ENCODE results near the gene SRD5A3. TPM values are rescaled to one million over a fixed set of nuclear protein-coding genes. Genes with fewer than 3 reads are reported as not detected.
A peak's percentile ranks its signal among the peaks of the same experiment; 100 is the strongest.

Gene SRD5A3
- total RNA-seq, 1 experiment from 2014 or later, result 7.3 TPM

DNA sequence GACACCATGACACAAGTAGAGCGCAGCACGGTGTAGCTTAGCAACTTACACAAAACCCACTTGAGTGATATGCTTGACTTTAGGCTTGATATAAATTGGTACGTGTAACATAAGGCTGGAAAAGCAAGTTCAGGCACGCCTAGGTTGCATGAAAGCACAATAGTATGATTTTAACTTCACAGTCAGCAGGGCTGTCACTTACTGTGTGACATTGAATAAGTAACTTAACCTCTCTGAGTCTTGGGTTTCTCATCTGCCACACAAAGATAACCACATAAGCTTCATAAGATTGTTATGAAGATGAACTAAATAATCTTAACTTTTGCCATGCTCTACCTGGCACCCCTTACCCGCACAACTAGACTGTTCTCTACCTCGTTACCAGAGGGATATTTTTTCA is 9.5 kb downstream of the SRD5A3 start:
- H3K4me3 ChIP-seq, result no peak overlapping the region
- H3K9me2 ChIP-seq (ENCODE audit: insufficient read depth), result no peaks in the 10 kb centered on the region
- H3K27me3 ChIP-seq (ENCODE audit: insufficient read depth, low read depth), result no peaks in the 10 kb centered on the region
- no peaks in the 10 kb centered on the region for H3K36me3 ChIP-seq (ENCODE audit: low read depth)
- intact Hi-C loops (cut with micrococcal nuclease; ENCODE audit: unreplicated experiment), result no loop called here
- no peaks in the 10 kb centered on the region for H3K79me2 ChIP-seq (ENCODE audit: low read depth)
- no TSS peak for BruUV-seq (replicated peaks)
- H3K9me3 ChIP-seq (ENCODE audit: insufficient read depth, low read depth), result no peaks in the 10 kb centered on the region
- H3K4me1 ChIP-seq (replicated peaks; ENCODE audit: insufficient read depth), result peaks cover 40% of the 10 kb centered on the region
- ChIA-PET POLR2A (ENCODE audit: unreplicated experiment) (no interaction called here), CTCF (interaction anchor here (0.7 kb wide), 1 partner anchor 1622 kb away, joined by 14 read pairs; no protein-coding TSS in a partner anchor)
- H3F3A ChIP-seq (ENCODE audit: insufficient read depth, low read depth), result peaks cover 31% of the 10 kb centered on the region
- no peak overlapping the region for H3K27ac ChIP-seq
- H2AFZ ChIP-seq, result no peak overlapping the region
- no peak for TF ChIP-seq EZH2 (IDR thresholded peaks at IDR 0.05; ENCODE audit: low read depth)
- TF ChIP-seq, protein P1, sequence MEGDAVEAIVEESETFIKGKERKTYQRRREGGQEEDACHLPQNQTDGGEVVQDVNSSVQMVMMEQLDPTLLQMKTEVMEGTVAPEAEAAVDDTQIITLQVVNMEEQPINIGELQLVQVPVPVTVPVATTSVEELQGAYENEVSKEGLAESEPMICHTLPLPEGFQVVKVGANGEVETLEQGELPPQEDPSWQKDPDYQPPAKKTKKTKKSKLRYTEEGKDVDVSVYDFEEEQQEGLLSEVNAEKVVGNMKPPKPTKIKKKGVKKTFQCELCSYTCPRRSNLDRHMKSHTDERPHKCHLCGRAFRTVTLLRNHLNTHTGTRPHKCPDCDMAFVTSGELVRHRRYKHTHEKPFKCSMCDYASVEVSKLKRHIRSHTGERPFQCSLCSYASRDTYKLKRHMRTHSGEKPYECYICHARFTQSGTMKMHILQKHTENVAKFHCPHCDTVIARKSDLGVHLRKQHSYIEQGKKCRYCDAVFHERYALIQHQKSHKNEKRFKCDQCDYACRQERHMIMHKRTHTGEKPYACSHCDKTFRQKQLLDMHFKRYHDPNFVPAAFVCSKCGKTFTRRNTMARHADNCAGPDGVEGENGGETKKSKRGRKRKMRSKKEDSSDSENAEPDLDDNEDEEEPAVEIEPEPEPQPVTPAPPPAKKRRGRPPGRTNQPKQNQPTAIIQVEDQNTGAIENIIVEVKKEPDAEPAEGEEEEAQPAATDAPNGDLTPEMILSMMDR (conservative IDR thresholded peaks at IDR 0.05), result no peak
- H4K20me1 ChIP-seq (ENCODE audit: insufficient read depth), result no peaks in the 10 kb centered on the region
- DNase-seq, result no peak
- no peak overlapping the region for H3K4me2 ChIP-seq

DNA sequence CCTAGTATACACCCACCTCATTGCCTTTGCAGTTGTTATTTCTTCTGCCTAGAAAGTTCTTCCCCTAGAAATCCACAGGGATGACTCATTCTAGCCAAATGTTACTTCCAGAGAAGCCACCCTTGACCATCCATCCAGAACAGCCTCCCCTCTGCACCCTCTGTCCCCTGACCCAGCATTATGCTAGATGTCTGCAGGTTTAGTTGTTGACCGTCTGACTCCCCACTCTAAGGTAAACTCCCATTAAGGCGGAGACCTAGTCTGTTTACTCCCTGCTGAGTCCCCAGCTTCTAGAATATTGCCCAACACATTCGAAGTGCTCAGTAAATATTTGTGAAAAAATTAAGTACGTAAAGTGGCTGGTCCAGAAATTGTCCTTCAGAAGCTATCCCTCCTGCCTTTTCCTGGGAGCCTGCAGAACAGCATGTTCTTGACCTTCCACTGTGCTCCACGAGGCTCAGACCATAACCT is 11.0 kb downstream of the SRD5A3 start:
- CTCF ChIA-PET, result interaction anchor here (0.6 kb wide), 1 partner anchor 211 kb away, joined by 5 read pairs; no protein-coding TSS in a partner anchor
- TF ChIP-seq, protein P1 (conservative IDR thresholded peaks at IDR 0.05), result no peak
- no peak for TF ChIP-seq EZH2 (IDR thresholded peaks at IDR 0.05; ENCODE audit: low read depth)
- Histone ChIP-seq H3K36me3 (ENCODE audit: low read depth) (no peaks in the 10 kb centered on the region), H3F3A (ENCODE audit: insufficient read depth, low read depth) (peaks cover 35% of the 10 kb centered on the region), H2AFZ (no peak overlapping the region), H3K9me2 (ENCODE audit: insufficient read depth) (no peaks in the 10 kb centered on the region), H3K4me3 (no peak overlapping the region), H3K79me2 (ENCODE audit: low read depth) (no peaks in the 10 kb centered on the region), H3K9me3 (ENCODE audit: insufficient read depth, low read depth) (no peaks in the 10 kb centered on the region), H3K4me1 (replicated peaks; ENCODE audit: insufficient read depth) (peaks cover 54% of the 10 kb centered on the region), H3K4me2 (peak overlapping the region; percentile 55), H3K27ac (peak overlapping the region; percentile 56), H4K20me1 (ENCODE audit: insufficient read depth) (no peaks in the 10 kb centered on the region), H3K27me3 (ENCODE audit: insufficient read depth, low read depth) (no peaks in the 10 kb centered on the region)
- peak; percentile 15 to 81 for DNase-seq
- BruUV-seq (replicated peaks), result no TSS peak
- intact Hi-C loops (cut with micrococcal nuclease; ENCODE audit: unreplicated experiment), result no loop called here
- POLR2A ChIA-PET (ENCODE audit: unreplicated experiment), result no interaction called here

DNA sequence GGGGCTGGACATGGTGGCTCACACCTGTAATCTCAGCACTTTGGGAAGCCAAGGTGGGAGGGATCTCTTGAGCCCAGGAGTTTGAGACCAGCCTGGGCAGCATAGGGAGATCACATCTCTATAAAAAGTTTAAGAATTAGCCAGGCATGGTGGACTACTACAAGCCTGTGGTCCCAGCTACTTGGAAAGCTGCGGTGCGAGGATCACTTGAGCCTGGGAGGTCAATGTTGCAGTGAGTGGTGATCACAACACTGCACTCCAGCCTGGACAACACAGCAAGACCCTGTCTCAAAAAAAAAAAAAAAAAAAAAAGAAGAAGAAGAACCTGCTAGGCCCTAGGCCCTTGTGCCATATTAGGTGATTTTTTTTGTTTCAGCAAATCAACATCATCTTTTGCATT is 12.2 kb downstream of the SRD5A3 start:
- no peaks in the 10 kb centered on the region for H3K9me2 ChIP-seq (ENCODE audit: insufficient read depth)
- ChIA-PET POLR2A (ENCODE audit: unreplicated experiment) (interaction anchor here (0.5 kb wide), 1 partner anchor 28 kb away, joined by 3 read pairs; no protein-coding TSS in a partner anchor), CTCF (no interaction called here)
- H3K27me3 ChIP-seq (ENCODE audit: insufficient read depth, low read depth), result no peaks in the 10 kb centered on the region
- H3K27ac ChIP-seq, result peak overlapping the region; percentile 85
- no peak overlapping the region; the same call in 1 of the 2 replicates for H3K4me3 ChIP-seq
- peak overlapping the region; percentile 45 for H3K4me2 ChIP-seq
- H3K9me3 ChIP-seq (ENCODE audit: insufficient read depth, low read depth), result no peaks in the 10 kb centered on the region
- H3K4me1 ChIP-seq (replicated peaks; ENCODE audit: insufficient read depth), result peaks cover 54% of the 10 kb centered on the region
- H3K79me2 ChIP-seq (ENCODE audit: low read depth), result no peaks in the 10 kb centered on the region
- intact Hi-C loops (cut with micrococcal nuclease; ENCODE audit: unreplicated experiment), result no loop called here
- TF ChIP-seq, protein P1 (conservative IDR thresholded peaks at IDR 0.05), result no peak
- no peak for DNase-seq
- no peak overlapping the region for H2AFZ ChIP-seq
- H3K36me3 ChIP-seq (ENCODE audit: low read depth), result no peaks in the 10 kb centered on the region
- H4K20me1 ChIP-seq (ENCODE audit: insufficient read depth), result no peaks in the 10 kb centered on the region
- H3F3A ChIP-seq (ENCODE audit: insufficient read depth, low read depth), result peaks cover 35% of the 10 kb centered on the region
- no TSS peak for BruUV-seq (replicated peaks)
